ENCODE results near the gene SMIM33.
"Not testable (repeated sequence)": the region's sequence is repeated elsewhere in the genome, so short reads cannot be mapped to it uniquely, and the experiment has no call there.

The SMIM33 gene

GRCh38 chr5:139470821-139471300 lies at the start of gene SMIM33:
Gene SMIM33, plus strand, starts transcription at chr5:139471004. Its CDS starts 118 bp downstream, at chr5:139471122.
- DNase-seq (ENCODE audit: low spot score in 2 of 2): no peak
- no peaks in the 10 kb centered on the region for H3K4me1 ChIP-seq
- in situ Hi-C loops (cut with MboI; ENCODE audit: low sequenced_read_pairs): no loop called here

DNA sequence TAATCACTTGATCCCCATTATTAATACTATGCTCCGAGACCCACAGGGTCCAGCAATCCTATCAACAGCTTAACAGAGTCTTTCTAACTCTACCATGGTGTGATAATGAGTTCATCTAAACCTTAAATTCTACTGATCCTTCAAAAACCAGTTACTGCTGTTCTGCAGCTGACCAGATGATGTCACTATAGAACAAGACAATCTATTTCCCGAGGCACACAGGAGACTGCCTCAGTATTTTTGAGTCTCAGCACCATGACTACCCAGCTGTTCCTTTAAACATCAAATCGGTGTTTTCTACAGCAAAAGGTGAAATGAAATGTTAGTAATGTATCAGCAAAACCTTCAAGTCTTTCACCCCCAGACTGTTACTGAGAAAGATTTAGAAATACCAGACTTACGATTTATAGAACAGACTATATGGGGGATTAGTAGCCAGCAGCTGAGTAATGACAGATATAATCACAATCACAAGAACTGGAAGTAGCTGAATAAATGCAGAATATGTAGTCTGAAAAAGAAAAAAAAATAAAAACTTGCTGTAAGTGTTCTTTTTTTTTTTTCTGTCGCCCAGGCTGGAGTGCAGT lies 48.4 kb upstream of the SMIM33 start:
- Histone ChIP-seq H3K36me3 (replicated peaks) (peaks cover under 1% of the 10 kb centered on the region; the same call in 1 of the 2 replicates), H3K27me3 (ENCODE audit: low read depth) (no peaks in the 10 kb centered on the region), H3K4me3 (no peak overlapping the region), H3K9me3 (no peaks in the 10 kb centered on the region), H3K4me1 (no peaks in the 10 kb centered on the region)
- peak; percentile 57 to 65 for DNase-seq (ENCODE audit: low spot score in 2 of 2)
- in situ Hi-C loops (cut with MboI; ENCODE audit: low sequenced_read_pairs): loop anchor here (5.0 to 10.0 kb wide), 2 partner anchors 95 to 192 kb away; no protein-coding TSS in a partner anchor

More at GRCh38 chr5:139470821-139471300, at the start of gene SMIM33:
- no peak within 1 kb of the TSS for H3K4me3 ChIP-seq
- H3K27me3 ChIP-seq (ENCODE audit: low read depth): no peaks in the 10 kb centered on the region
- H3K36me3 ChIP-seq (replicated peaks): no peaks in the 10 kb centered on the region
- no peaks in the 10 kb centered on the region for H3K9me3 ChIP-seq

GRCh38 chr5:139425497-139425896 lies 45.3 kb upstream of the SMIM33 start:
- Histone ChIP-seq H3K36me3 (replicated peaks) (peaks cover 2% of the 10 kb centered on the region; the same call in 1 of the 2 replicates), H3K27me3 (ENCODE audit: low read depth) (no peaks in the 10 kb centered on the region), H3K9me3 (no peaks in the 10 kb centered on the region), H3K4me3 (no peak overlapping the region), H3K4me1 (no peaks in the 10 kb centered on the region)
- DNase-seq (ENCODE audit: low spot score in 2 of 2): no peak
- in situ Hi-C loops (cut with MboI; ENCODE audit: low sequenced_read_pairs): loop anchor here (5.0 to 10.0 kb wide), 2 partner anchors 189 to 337 kb away; no protein-coding TSS in a partner anchor

- DNase-seq (ENCODE audit: low spot score in 2 of 2): no peak
- no peak overlapping the region for H3K4me3 ChIP-seq
- H3K36me3 ChIP-seq (replicated peaks): peaks cover 2% of the 10 kb centered on the region; the same call in 1 of the 2 replicates
- no peaks in the 10 kb centered on the region for H3K9me3 ChIP-seq
- no peaks in the 10 kb centered on the region for H3K4me1 ChIP-seq
- H3K27me3 ChIP-seq (ENCODE audit: low read depth): no peaks in the 10 kb centered on the region
- in situ Hi-C loops (cut with MboI; ENCODE audit: low sequenced_read_pairs): loop anchor here (5.0 to 10.0 kb wide), 2 partner anchors 188 to 336 kb away; no protein-coding TSS in a partner anchor
Observed at GRCh38 chr5:139426203-139426885, 44.5 kb upstream of the SMIM33 start.

DNA sequence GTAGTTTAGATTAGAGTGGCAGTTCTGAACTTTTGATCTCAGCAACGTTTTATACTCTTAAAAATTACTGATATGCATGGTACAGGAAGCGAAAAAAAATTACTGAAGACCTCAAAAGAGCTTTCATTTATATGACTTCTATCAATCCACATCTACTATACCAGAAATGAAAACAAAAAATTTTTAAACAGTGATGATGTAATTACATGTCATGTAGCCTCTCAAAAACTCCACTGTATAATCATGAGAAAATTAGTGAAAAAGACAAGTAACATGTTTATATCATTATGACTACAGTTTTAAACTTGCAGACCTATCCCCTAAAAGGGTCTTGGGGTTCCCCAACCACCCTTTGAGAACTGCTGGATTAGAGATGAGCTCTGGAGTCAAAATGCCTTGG lies 40.8 kb upstream of the SMIM33 start:
- H3K27me3 ChIP-seq (ENCODE audit: low read depth): no peaks in the 10 kb centered on the region
- no peak for DNase-seq (ENCODE audit: low spot score in 2 of 2)
- no peaks in the 10 kb centered on the region for H3K4me1 ChIP-seq
- H3K36me3 ChIP-seq (replicated peaks): peaks cover 2% of the 10 kb centered on the region; the same call in 1 of the 2 replicates
- no peak overlapping the region for H3K4me3 ChIP-seq
- no peaks in the 10 kb centered on the region for H3K9me3 ChIP-seq
- in situ Hi-C loops (cut with MboI; ENCODE audit: low sequenced_read_pairs): no loop called here

GRCh38 chr5:139431706-139432105 lies 39.1 kb upstream of the SMIM33 start:
- no peak for DNase-seq (ENCODE audit: low spot score in 2 of 2)
- H3K27me3 ChIP-seq (ENCODE audit: low read depth): no peaks in the 10 kb centered on the region
- H3K4me3 ChIP-seq: no peak overlapping the region
- in situ Hi-C loops (cut with MboI; ENCODE audit: low sequenced_read_pairs): no loop called here
- no peaks in the 10 kb centered on the region for H3K4me1 ChIP-seq
- peaks cover 2% of the 10 kb centered on the region; the same call in 1 of the 2 replicates for H3K36me3 ChIP-seq (replicated peaks)
- H3K9me3 ChIP-seq: no peaks in the 10 kb centered on the region

DNA sequence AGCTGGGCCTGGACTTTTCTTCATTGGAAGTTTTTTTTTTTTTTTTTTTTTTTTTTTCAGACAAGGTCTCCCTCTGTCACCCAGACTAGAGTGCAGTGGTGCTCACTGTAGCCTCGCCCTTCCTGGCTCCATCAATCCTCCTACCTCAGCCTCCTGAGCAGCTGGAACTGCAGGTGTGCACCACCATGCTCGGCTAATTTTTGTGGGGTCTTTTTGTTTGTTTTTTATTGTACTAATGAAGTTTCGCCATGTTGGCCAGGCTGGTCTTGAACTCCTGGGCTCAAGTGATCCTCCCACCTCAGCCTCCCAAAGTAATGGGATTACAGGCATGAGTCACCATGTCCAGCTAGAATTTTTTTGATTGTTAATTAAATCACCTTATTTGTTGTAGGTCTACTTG lies 35.1 kb upstream of the SMIM33 start:
- Histone ChIP-seq H3K9me3 (no peaks in the 10 kb centered on the region), H3K4me1 (peaks cover 6% of the 10 kb centered on the region), H3K36me3 (replicated peaks) (no peaks in the 10 kb centered on the region), H3K27me3 (ENCODE audit: low read depth) (no peaks in the 10 kb centered on the region), H3K4me3 (no peak overlapping the region)
- DNase-seq (ENCODE audit: low spot score in 2 of 2): no peak
- in situ Hi-C loops (cut with MboI; ENCODE audit: low sequenced_read_pairs): no loop called here

- DNase-seq (ENCODE audit: low spot score in 2 of 2): no peak
- in situ Hi-C loops (cut with MboI; ENCODE audit: low sequenced_read_pairs): no loop called here
- peaks cover 4% of the 10 kb centered on the region; the same call in 1 of the 2 replicates for H3K27me3 ChIP-seq (ENCODE audit: low read depth)
- peak overlapping the region; percentile 88 for H3K4me3 ChIP-seq
- H3K9me3 ChIP-seq: no peaks in the 10 kb centered on the region
- peaks cover 6% of the 10 kb centered on the region for H3K4me1 ChIP-seq
- no peaks in the 10 kb centered on the region for H3K36me3 ChIP-seq (replicated peaks)
Observed at GRCh38 chr5:139438707-139439012, 32.1 kb upstream of the SMIM33 start.

DNA sequence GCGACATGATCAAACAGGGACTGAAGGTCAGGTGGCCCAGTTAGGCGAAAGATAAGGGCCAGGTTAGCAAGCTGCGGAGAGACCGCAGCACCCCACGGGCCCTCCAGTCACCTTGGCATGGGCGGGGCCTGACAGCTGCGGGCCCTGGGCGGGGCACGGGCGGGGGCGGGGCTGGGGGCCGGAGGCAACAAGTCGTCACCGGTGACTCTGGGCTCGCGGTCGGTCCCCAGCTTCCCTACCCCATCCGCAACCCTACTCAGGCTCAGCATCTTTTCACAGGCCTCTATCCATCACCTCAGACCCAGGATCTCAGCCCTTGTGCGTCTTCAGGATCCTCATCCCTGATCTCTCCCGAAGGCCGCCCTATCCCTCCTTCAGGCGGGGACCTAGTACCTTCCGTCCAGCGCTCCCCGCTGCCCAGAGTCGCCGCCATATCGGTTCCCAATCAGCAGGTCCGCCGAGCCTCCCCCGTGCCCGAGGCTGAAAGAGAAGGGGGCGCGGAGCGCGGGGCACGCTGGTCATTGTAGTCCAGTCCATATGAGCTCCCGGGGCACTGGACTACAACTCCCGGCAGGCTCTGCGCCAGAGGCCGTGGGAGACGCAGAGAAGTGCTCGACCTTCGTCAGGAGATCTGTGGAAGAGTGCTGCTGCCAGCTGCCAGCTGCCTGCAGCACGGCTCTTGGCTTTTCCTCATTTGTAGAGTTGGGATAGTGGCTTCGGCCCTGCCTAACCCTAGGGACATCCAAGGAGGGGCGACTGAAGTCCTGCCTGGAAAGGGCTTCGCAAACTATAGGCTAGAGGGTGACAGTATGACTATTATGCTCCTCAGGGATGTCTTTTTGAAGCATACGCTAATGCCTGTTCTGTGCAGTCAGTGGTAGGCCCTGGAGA lies 31.5 kb upstream of the SMIM33 start, which contains the start of gene DNAJC18:
Gene DNAJC18, minus strand, starts transcription at position 513 of the 891 bp plus-strand sequence. Its CDS starts 80 bp downstream, at position 433.
- H3K4me3 ChIP-seq: peak within 1 kb of the TSS; percentile 88
- DNase-seq (ENCODE audit: low spot score in 2 of 2): peak; percentile 90 to 96
- in situ Hi-C loops (cut with MboI; ENCODE audit: low sequenced_read_pairs): no loop called here
- no peaks in the 10 kb centered on the region for H3K9me3 ChIP-seq
- H3K27me3 ChIP-seq (ENCODE audit: low read depth): peaks cover 4% of the 10 kb centered on the region; the same call in 1 of the 2 replicates
- H3K36me3 ChIP-seq (replicated peaks): no peaks in the 10 kb centered on the region
- H3K4me1 ChIP-seq: peaks cover 6% of the 10 kb centered on the region

GRCh38 chr5:139440416-139440815 lies 30.4 kb upstream of the SMIM33 start:
- H3K4me3 ChIP-seq; H3K9me3 ChIP-seq; DNase-seq (ENCODE audit: low spot score in 2 of 2); H3K4me1 ChIP-seq; in situ Hi-C loops (cut with MboI; ENCODE audit: low sequenced_read_pairs); H3K27me3 ChIP-seq (ENCODE audit: low read depth); H3K36me3 ChIP-seq (replicated peaks): not testable (repeated sequence)

- in situ Hi-C loops (cut with MboI; ENCODE audit: low sequenced_read_pairs): no loop called here
- H3K9me3 ChIP-seq: no peaks in the 10 kb centered on the region
- no peak overlapping the region for H3K4me3 ChIP-seq
- H3K27me3 ChIP-seq (ENCODE audit: low read depth): peaks cover 7% of the 10 kb centered on the region; the same call in 1 of the 2 replicates
- peaks cover 6% of the 10 kb centered on the region; the same call in 1 of the 2 replicates for H3K4me1 ChIP-seq
- no peaks in the 10 kb centered on the region for H3K36me3 ChIP-seq (replicated peaks)
- no peak for DNase-seq (ENCODE audit: low spot score in 2 of 2)
Observed at GRCh38 chr5:139443831-139444453, 26.9 kb upstream of the SMIM33 start.

DNA sequence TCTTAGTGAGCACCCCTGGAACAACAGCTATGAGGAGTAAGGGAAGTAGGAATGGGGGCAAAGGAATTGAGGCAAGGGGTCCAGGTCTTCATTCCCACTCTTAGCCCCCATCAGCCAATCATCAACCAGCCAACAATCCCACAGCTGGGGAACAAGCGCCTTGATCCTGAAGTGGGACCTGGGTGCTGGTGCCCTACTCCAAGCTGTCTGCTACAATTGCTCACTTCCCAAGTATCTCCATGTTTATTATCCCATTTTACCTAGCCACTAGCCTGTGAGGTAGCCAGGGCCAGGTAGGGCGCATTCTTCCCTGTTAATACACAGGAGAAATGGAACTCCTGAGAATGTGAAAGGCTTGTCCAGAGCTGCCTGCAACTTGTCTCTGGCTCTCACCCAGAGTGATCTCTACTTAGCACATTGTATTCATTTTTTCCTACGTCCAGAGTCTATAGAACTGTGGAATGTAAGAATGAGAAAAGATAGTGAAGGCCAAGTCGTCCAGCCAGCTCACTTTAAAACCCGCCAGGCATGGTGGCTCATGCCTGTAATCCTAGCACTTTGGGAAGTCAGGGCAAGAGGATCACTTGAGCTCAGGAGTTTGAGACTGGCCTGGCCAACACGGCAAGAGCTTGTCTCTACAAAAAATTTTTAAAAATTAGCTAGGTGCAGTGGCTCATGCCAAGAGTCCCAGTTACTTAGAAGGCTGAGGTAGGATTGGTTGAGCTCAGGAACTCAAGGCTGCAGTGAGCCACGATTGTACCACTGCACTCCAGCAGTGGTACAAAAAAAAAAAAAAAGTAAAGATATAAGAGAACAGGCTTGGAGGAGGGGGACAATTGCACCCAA lies 25.3 kb upstream of the SMIM33 start:
- in situ Hi-C loops (cut with MboI; ENCODE audit: low sequenced_read_pairs): no loop called here
- no peaks in the 10 kb centered on the region for H3K4me1 ChIP-seq
- no peaks in the 10 kb centered on the region for H3K36me3 ChIP-seq (replicated peaks)
- H3K27me3 ChIP-seq (ENCODE audit: low read depth): peaks cover 7% of the 10 kb centered on the region; the same call in 1 of the 2 replicates
- no peak for DNase-seq (ENCODE audit: low spot score in 2 of 2)
- H3K9me3 ChIP-seq: no peaks in the 10 kb centered on the region
- no peak overlapping the region for H3K4me3 ChIP-seq

Measured in HAP-1 (cell line).